ENCODE measurements around the gene MBNL2.

DNA sequence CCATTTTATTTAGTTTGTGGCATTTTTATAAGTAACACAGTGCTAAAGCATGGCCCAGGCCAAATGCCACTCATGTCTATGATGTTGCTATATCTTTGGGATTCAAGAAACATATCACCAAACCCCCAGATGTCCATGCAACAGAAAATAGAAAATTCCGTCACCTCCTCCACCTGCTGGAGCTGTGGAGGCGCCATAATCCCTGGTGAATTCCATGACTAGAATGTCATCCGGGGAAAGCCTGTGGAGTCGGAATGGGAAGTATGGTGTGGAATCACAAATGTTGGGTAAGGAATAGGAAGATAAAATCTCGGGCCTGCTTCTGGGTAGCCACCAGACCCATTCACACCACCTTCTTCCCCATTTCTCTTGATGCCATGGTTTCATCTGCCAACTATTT is 160.1 kb downstream of the MBNL2 start:
- TF ChIP-seq, protein P1, sequence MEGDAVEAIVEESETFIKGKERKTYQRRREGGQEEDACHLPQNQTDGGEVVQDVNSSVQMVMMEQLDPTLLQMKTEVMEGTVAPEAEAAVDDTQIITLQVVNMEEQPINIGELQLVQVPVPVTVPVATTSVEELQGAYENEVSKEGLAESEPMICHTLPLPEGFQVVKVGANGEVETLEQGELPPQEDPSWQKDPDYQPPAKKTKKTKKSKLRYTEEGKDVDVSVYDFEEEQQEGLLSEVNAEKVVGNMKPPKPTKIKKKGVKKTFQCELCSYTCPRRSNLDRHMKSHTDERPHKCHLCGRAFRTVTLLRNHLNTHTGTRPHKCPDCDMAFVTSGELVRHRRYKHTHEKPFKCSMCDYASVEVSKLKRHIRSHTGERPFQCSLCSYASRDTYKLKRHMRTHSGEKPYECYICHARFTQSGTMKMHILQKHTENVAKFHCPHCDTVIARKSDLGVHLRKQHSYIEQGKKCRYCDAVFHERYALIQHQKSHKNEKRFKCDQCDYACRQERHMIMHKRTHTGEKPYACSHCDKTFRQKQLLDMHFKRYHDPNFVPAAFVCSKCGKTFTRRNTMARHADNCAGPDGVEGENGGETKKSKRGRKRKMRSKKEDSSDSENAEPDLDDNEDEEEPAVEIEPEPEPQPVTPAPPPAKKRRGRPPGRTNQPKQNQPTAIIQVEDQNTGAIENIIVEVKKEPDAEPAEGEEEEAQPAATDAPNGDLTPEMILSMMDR (IDR thresholded peaks at IDR 0.05; ENCODE audit: insufficient read depth, low read length, poor library complexity, severe bottlenecking) = no peak
- TF ChIP-seq EZH2phosphoT487 (conservative IDR thresholded peaks at IDR 0.05; ENCODE audit: low read length) = no peak
